Suppressor macrophage treated with lipopolysaccharide for 4 hours (primary cell): Measurements from ENCODE around the gene ACOT12.
"Not testable (repeated sequence)": the region's sequence is repeated elsewhere in the genome, so short reads cannot be mapped to it uniquely, and the experiment has no call there.

Experiments
- DNase-seq: peaks from one replicate; pipeline ENCODE4 v3.0.0-alpha.2; 2020

ACOT12 gene

GRCh38 chr5:81393783-81394718 is at the start of gene ACOT12:
ACOT12 (minus strand) TSS chr5:81394134; CDS start chr5:81394114, 20 bp downstream.
- peak; percentile 14 for DNase-seq

GRCh38 chr5:81435023-81435422 is 41.1 kb upstream of the ACOT12 start:
- DNase-seq: no peak

DNA sequence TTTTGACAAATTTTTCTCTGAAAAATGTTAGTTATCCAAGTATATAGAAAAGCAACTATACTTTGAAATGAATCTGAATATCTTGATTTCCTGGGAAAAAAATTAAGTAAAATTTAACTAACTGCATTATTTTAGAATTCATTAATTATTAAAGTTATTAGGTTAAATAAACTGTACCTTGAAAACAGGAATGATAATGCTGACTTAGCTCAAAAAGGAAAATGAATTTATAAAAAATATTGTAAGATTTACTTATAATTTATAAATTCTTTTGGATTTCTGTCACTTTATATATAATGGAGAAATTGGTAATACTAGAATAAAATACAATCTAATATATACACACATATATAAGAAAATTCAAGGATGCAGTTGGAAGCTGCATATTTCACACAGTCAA is 36.1 kb upstream of the ACOT12 start:
- no peak for DNase-seq

GRCh38 chr5:81429363-81429762 is 35.4 kb upstream of the ACOT12 start:
- no peak for DNase-seq

- no peak for DNase-seq
Measured at GRCh38 chr5:81428861-81429260, 34.9 kb upstream of the ACOT12 start.

DNA sequence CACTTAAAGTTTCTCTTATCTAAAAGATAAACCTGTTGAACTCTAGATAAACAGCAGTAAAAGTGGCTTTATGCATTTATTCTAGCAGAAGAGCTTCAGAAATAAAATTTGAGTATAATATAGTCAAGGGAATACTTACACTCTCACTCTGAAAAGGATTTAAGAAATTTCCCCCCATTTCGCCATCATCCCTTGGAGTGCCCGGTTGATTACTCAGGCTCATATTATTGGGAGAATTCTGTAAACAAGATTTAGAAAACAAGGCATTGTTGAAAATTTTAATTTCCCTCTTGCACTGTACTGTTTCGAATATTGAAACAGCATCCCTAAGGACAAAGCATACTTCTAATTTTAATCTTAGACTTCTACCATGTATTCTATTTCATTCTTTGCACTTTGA is 34.5 kb upstream of the ACOT12 start:
- DNase-seq: no peak

DNA sequence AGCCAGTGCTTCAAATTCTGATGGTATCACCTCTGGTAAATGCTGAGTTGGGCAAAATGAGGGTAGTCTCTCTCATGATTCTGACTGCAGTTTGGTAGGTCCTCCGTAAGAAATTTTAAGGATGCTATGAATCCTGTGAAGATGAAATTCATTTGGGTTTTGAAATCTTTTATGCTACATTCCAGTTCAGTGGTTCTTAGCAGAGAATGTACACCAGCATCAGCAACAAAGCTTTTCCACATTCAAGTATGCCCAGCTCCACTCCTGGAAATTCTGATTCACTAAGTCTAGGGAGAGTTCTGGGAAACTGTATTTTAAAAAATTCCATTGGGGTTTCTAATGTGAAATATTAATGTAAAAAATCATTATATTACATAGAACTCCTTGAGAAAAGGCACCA is 33.6 kb upstream of the ACOT12 start:
- no peak for DNase-seq

DNA sequence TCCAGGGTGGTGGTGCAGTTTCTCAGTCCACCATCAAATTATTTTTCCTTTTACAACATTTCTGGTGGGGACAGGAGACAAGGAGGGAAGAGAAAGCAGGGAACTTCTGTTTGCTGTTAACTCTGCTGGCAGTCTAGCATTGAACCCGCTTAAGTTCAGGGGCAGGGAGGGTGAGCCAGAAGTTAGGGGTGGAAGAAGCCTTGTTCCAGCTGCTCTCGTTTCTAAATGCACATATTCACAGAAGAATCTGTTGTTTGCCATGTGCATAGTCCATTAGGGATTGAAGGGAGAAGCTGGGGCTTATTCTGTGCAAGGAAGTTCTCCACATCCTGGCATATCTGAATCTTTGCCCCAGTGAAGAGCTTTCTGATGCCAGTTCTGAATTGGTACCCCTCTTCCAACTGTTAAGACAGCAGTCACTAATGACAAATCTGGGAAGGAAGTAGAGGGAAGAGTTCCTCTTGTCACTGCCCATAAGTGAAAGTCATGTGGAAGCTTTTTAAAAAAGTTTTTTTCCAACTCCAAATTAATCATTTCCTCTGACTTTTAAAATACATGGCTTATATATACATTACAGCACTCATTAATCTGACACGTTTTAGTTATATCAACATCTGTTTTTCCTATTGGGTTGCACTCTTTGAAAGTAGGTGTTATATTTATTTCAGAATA is 32.6 kb upstream of the ACOT12 start:
- DNase-seq: peak; percentile 42

GRCh38 chr5:81425569-81425968 is 31.6 kb upstream of the ACOT12 start:
- peak; percentile 59 for DNase-seq

DNA sequence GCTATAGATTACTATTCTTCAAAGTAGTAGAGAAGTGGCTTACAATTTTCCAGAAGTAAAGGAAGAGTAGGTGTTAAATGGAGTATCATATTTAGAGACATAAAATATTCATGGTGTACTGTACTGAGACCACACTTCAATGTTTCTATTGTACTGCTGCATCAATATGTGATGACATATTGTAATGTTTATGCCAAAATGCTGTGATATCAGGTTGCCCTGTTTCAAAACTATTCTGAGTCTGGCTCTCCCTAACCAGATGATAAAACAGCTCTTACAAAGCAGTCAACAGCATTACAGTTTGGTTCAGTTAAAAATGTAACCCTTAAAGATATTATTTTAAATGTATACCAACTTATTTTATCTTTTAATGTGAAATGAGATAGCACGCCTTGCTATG is 30.8 kb upstream of the ACOT12 start:
- DNase-seq: no peak

DNA sequence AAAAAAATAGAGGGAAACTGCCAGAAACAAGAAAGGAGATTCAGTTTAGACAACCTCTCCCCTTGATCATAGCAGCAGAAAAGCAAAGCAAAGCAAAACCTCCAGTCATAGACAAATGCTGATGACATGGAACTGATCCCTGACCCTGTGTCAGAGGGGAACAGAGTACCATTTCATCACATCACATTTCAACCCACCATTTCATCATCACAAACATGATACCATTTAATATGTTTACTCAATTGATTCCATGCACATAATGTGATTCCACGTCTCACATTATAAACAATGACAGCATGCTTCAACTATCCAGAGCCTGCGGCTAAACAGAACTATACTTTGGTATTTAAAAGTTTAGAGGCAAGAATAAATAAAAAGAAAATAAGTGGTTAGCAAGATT is 28.7 kb upstream of the ACOT12 start:
- DNase-seq: peak; percentile 41

- DNase-seq: peak; percentile 74
Measured at GRCh38 chr5:81420039-81420667, 26.2 kb upstream of the ACOT12 start.

DNA sequence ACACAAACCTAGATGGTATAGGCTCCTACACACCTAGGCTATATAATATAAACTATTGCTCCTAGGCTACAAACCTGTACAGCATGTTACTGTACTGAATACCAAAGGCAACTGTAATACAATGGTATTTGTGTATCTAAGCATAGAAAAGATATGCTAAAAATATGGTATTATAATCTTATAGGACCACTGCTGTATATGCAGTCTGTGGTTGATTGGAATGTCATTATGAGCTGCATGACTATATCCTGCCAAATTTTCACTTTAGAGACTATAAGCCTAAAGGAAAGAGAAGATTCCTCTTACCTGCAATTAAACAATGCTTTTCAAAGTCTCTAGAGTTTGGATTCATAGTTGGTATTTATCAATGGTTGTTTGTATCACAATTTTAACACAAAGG is 24.7 kb upstream of the ACOT12 start:
- no peak for DNase-seq

GRCh38 chr5:81417052-81417451 is 23.1 kb upstream of the ACOT12 start:
- no peak for DNase-seq

DNA sequence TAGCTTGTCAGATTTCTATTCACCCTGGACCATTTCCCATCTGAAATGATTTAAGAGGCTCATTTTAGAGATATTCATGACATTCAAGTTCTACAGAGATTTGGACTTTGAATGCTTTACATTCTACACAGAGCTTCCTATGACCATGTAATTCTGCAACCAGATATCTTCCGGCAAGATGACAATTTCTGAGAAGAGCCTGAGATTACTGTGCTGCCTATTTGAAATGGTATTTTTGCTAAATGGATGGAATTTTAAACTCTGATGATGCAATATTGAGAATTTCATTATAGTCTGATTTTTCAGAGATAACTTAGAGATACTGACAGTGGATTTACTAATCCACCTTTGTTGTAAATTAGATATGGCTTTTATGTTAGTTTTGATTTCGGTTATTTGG is 16.0 kb upstream of the ACOT12 start:
- DNase-seq: no peak

GRCh38 chr5:81409361-81409760 is 15.4 kb upstream of the ACOT12 start:
- no peak for DNase-seq

DNA sequence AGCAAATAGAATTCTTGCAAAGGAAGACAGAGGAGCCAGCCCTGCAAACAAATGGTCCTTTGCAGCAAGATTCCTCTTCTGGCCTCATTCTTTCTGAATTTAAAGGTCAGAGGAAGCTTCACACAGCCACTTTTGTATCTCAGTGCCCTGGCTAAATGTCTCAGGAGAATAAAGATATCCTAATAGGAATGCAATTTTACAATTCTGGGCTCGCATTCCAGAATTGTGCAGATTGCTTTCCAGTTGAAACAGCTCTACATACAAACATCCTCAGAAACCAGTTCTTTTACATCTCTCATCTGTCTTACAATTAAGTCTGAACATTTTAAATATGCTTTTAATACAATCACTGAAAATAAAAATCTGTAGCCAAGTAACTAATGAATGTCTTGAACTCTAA is 14.6 kb upstream of the ACOT12 start:
- no peak for DNase-seq

- DNase-seq: not testable (repeated sequence)
Measured at GRCh38 chr5:81407811-81408210, 13.9 kb upstream of the ACOT12 start.

- DNase-seq: no peak
Measured at GRCh38 chr5:81405126-81405891, 11.4 kb upstream of the ACOT12 start.

DNA sequence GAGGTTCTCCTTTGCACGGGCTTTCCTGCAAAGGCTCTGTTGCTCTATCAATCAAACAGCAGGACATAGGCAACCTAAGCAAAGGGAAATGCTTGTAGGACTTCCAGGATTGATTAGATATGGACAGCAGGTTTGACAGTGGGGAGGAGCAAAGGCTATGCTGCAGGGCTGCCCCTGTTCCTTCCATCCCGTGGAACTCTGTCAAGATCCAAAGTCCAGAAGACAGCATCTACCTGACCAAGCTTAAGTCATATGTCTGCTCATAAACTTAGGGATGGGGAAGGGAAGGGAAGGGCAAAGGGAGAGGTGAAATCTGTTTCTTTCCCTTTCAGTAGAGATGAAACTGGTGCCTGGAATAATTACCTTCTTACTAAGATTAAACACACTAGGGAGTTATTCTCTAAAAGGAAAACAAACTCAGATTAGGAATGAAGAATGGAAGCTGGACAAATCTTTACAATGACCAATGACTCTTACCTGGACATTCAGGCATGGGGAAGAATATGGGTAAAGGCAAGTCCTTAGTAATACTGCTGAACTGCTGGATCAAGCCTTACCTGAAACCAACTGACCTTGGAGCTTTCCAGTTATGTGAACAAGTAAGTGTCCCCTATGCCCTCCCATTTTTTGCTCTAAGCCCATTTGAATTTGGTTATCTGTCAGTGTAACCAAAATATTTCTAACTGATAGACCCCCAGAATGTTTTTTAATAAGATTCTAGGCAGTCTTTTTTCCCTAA is 8.4 kb upstream of the ACOT12 start:
- DNase-seq: no peak

GRCh38 chr5:81401266-81401665 is 7.3 kb upstream of the ACOT12 start:
- no peak for DNase-seq

DNA sequence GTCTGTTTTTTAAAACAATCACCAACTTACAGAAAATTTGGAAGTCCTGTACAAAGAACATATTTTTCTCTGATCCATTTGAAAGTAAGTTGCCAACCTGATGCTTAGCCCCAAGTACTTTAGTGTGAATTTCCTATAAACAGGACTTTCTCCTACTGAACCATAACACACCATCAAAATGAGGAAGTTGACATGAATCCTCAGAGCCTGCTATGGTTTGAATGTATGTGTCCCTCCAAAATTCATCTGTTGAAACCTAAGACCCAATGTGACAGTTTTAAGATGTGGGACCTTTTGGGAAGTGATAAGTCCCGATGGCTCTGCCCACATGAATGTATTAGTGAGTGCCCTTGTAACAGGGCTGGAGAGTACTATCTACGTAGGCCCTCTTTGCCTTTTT is 6.4 kb upstream of the ACOT12 start:
- DNase-seq: no peak
